Measurements from ENCODE around the gene HOXD9. TPM values are rescaled to one million over a fixed set of nuclear protein-coding genes. Genes with fewer than 3 reads are reported as not detected.

Gene HOXD9
- total RNA-seq, 2 experiments from 2014 or later: not detected

- Histone ChIP-seq H3K36me3 (ENCODE audit: insufficient read depth, low read length) (no peaks in the 10 kb centered on the region), H3K9me3 (ENCODE audit: control insufficient read depth in 1 of 2, insufficient read depth in 1 of 2, low read length in 2 of 2) (peaks cover 0 to 27% of the 10 kb centered on the region in 2 experiments), H3K27me3 (ENCODE audit: control insufficient read depth in 1 of 2, insufficient read depth in 2 of 2, low read length in 2 of 2) (peaks cover 83 to 92% of the 10 kb centered on the region in 2 experiments), H3K27ac (ENCODE audit: low read depth in 1 of 2, low read length in 2 of 2) (no peak overlapping the region), H3K4me1 (ENCODE audit: insufficient read depth, low read length) (peaks cover 44% of the 10 kb centered on the region), H3K4me3 (ENCODE audit: low read length) (peak overlapping the region; percentile 36)
- CTCF ChIA-PET: interaction anchor here (0.9 kb wide), 1 partner anchor 12 kb away, joined by 5 read pairs; no protein-coding TSS in a partner anchor
- H3K27ac Mint-ChIP-seq: no peak overlapping the region
- intact Hi-C loops (cut with DNase I, micrococcal nuclease): loop anchor here in 1 of 2 experiments (5.0 to 10.0 kb wide), 2 partner anchors 45 to 1283 kb away; no protein-coding TSS in a partner anchor
- H3K4me3 Mint-ChIP-seq: peak overlapping the region; percentile 71
- ATAC-seq (ENCODE audit: poor library complexity) (no peak), DNase-seq (no peak)
- TF ChIP-seq CTCF (IDR thresholded peaks at IDR 0.05): no peak
- peaks cover 88% of the 10 kb centered on the region for H3K27me3 Mint-ChIP-seq
- no peaks in the 10 kb centered on the region for H3K36me3 Mint-ChIP-seq (ENCODE audit: low read depth)
- POLR2A ChIA-PET: no interaction called here
- H3K4me1 Mint-ChIP-seq (ENCODE audit: low read depth): peaks cover 55% of the 10 kb centered on the region
- no peaks in the 10 kb centered on the region for H3K9me3 Mint-ChIP-seq
These were observed 9.3 kb downstream of the HOXD9 start for GRCh38 chr2:176131848-176132158.

- DNase-seq: peak in 3 of 14 experiments; percentile 28 to 49 (median 40)
- POLR2A ChIA-PET: interaction anchor here (0.7 to 1.0 kb wide), 3 partner anchors 10 to 55 kb away, joined by 3 to 6 read pairs (median 3); partner anchors contain the start of gene HOXD9
These were observed 10.0 kb downstream of the HOXD9 start for GRCh38 chr2:176132205-176133171.

More at GRCh38 chr2:176132205-176133171, 10.0 kb downstream of the HOXD9 start:
- Histone ChIP-seq H3K4me3 (ENCODE audit: low read length) (peak overlapping the region; percentile 36), H3K27ac (ENCODE audit: low read depth in 1 of 2, low read length in 2 of 2) (no peak overlapping the region), H3K36me3 (ENCODE audit: insufficient read depth, low read length) (no peaks in the 10 kb centered on the region), H3K9me3 (ENCODE audit: control insufficient read depth in 1 of 2, insufficient read depth in 1 of 2, low read length in 2 of 2) (peaks cover 0 to 32% of the 10 kb centered on the region in 2 experiments), H3K27me3 (ENCODE audit: control insufficient read depth in 1 of 2, insufficient read depth in 2 of 2, low read length in 2 of 2) (peaks cover 84 to 92% of the 10 kb centered on the region in 2 experiments), H3K4me1 (ENCODE audit: insufficient read depth, low read length) (peaks cover 49% of the 10 kb centered on the region)
- no peak for TF ChIP-seq CTCF (IDR thresholded peaks at IDR 0.05)
- Mint-ChIP-seq H3K4me1 (ENCODE audit: low read depth) (peaks cover 51% of the 10 kb centered on the region), H3K36me3 (ENCODE audit: low read depth) (no peaks in the 10 kb centered on the region), H3K9me3 (no peaks in the 10 kb centered on the region), H3K27ac (no peak overlapping the region), H3K4me3 (peak overlapping the region; percentile 71), H3K27me3 (peaks cover 88% of the 10 kb centered on the region)
- ATAC-seq (ENCODE audit: poor library complexity): peak; percentile 12
- CTCF ChIA-PET: interaction anchor here (0.7 to 1.7 kb wide), 4 partner anchors 12 to 1016 kb away, joined by 3 to 5 read pairs (median 3); no protein-coding TSS in a partner anchor
- intact Hi-C loops (cut with DNase I, micrococcal nuclease): loop anchor here in 1 of 2 experiments (5.0 to 10.0 kb wide), 2 partner anchors 45 to 1282 kb away; no protein-coding TSS in a partner anchor

All from CD4-positive, alpha-beta T cell (primary cell).